Spleen (tissue), 7 donors: ENCODE results near the gene MSANTD3.

ENCODE experiments used
- POLR2A ChIP-seq, 3 donors: fragments of 450-650 bp; IDR thresholded peaks; one replicate each; pipeline ENCODE4 v1.5.1; 2017; ENCODE audit warnings: antibody characterized with exemption in 3 of 3, mild to moderate bottlenecking in 1 of 3
- POLR2AphosphoS5 ChIP-seq, 3 donors: sonication (generic); formaldehyde crosslinking; IDR thresholded peaks; one replicate each; pipeline ENCODE4 v1.5.1; 2017; ENCODE audit warnings: antibody characterized with exemption in 3 of 3
- TF ChIP-seq, protein P1 (sequence below), 11 experiments: fragments of 200-600 bp in 7 of 11; fragments of 450-650 bp in 4 of 11; sonication (generic) in 4 of 11; IDR thresholded peaks in 8 of 11; conservative IDR thresholded peaks in 3 of 11; 1 replicate in 7 of 11; 2 replicates in 4 of 11; pipeline versions ENCODE4 v1.4.0 to v1.8.0; 2016 to 2021; ENCODE audit warnings: antibody characterized with exemption in 11 of 11, inconsistent platforms in 4 of 11, mild to moderate bottlenecking in 1 of 11
- donor health status: DM: no; HTN: no; CAD: no; lungs with moderate emphysema.
- donor health status: DM: no; HTN: no; CAD: no.
- donor health status: DM: no; HTN: no; CAD: no.

- TF ChIP-seq, protein P1, sequence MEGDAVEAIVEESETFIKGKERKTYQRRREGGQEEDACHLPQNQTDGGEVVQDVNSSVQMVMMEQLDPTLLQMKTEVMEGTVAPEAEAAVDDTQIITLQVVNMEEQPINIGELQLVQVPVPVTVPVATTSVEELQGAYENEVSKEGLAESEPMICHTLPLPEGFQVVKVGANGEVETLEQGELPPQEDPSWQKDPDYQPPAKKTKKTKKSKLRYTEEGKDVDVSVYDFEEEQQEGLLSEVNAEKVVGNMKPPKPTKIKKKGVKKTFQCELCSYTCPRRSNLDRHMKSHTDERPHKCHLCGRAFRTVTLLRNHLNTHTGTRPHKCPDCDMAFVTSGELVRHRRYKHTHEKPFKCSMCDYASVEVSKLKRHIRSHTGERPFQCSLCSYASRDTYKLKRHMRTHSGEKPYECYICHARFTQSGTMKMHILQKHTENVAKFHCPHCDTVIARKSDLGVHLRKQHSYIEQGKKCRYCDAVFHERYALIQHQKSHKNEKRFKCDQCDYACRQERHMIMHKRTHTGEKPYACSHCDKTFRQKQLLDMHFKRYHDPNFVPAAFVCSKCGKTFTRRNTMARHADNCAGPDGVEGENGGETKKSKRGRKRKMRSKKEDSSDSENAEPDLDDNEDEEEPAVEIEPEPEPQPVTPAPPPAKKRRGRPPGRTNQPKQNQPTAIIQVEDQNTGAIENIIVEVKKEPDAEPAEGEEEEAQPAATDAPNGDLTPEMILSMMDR (IDR thresholded peaks at IDR 0.05 in 8 of 11, conservative IDR thresholded peaks at IDR 0.05 in 3 of 11) = no peak
- TF ChIP-seq POLR2A (IDR thresholded peaks at IDR 0.05) = no peak
- no peak for TF ChIP-seq POLR2AphosphoS5 (IDR thresholded peaks at IDR 0.05)
Observed at GRCh38 chr9:100413839-100414420, 13.0 kb upstream of the MSANTD3 start.
